Endothelial cell (in vitro differentiated cells): ENCODE data around the gene FBXO21. TPM values are rescaled to one million over a fixed set of nuclear protein-coding genes. Genes with fewer than 3 reads are reported as not detected.
A peak's percentile ranks its signal among the peaks of the same experiment; 100 is the strongest.

Experiments
- DNase-seq: peaks from one replicate; pipeline ENCODE4 v3.0.0; 2021; ENCODE audit warnings: low spot score
- H3K27ac Mint-ChIP-seq: one replicate; pipeline ENCODE4 v1.8.0; 2021; ENCODE audit warnings: mixed read lengths, inconsistent platforms; ENCODE audit not compliant: unreplicated experiment
- H3K27me3 Mint-ChIP-seq: one replicate; pipeline ENCODE4 v1.8.0; 2021; ENCODE audit warnings: mild to moderate bottlenecking, moderate library complexity, mixed read lengths, inconsistent platforms; ENCODE audit not compliant: unreplicated experiment
- H3K36me3 Mint-ChIP-seq: one replicate; pipeline ENCODE4 v1.8.0; 2021; ENCODE audit warnings: mild to moderate bottlenecking, low read depth, mixed read lengths, inconsistent platforms; ENCODE audit not compliant: unreplicated experiment
- H3K4me1 Mint-ChIP-seq: one replicate; pipeline ENCODE4 v1.8.0; 2021; ENCODE audit warnings: mild to moderate bottlenecking, mixed read lengths, inconsistent platforms; ENCODE audit not compliant: unreplicated experiment
- H3K4me3 Mint-ChIP-seq: one replicate; pipeline ENCODE4 v1.8.0; 2021; ENCODE audit warnings: mild to moderate bottlenecking, mixed read lengths, inconsistent platforms; ENCODE audit not compliant: unreplicated experiment
- H3K9me3 Mint-ChIP-seq: one replicate; pipeline ENCODE4 v1.8.0; 2021; ENCODE audit warnings: mixed read lengths, inconsistent platforms; ENCODE audit not compliant: unreplicated experiment
- long read RNA-seq: library from polyadenylated mRNA; unstranded; transcript quantifications from one replicate; pipeline ENCODE4 v2.0.0, GENCODE V29; 2020; ENCODE audit not compliant: unreplicated experiment
- total RNA-seq: library from RNA; stranded (reverse); fragmentation: NEBNext Ultra II Directional; extraction: Animal tissue kit (Norgen Biotek cat#: 25700); gene quantifications from one replicate; pipeline ENCODE4 v1.2.1, GENCODE V29; 2021; ENCODE audit not compliant: unreplicated experiment
- TF ChIP-seq, protein P1 (sequence below): fragments of 200-600 bp; sonication (generic); IDR thresholded peaks from one replicate; pipeline ENCODE4 v1.5.0; 2021; ENCODE audit warnings: antibody characterized with exemption; ENCODE audit not compliant: unreplicated experiment

FBXO21 gene, protein sequence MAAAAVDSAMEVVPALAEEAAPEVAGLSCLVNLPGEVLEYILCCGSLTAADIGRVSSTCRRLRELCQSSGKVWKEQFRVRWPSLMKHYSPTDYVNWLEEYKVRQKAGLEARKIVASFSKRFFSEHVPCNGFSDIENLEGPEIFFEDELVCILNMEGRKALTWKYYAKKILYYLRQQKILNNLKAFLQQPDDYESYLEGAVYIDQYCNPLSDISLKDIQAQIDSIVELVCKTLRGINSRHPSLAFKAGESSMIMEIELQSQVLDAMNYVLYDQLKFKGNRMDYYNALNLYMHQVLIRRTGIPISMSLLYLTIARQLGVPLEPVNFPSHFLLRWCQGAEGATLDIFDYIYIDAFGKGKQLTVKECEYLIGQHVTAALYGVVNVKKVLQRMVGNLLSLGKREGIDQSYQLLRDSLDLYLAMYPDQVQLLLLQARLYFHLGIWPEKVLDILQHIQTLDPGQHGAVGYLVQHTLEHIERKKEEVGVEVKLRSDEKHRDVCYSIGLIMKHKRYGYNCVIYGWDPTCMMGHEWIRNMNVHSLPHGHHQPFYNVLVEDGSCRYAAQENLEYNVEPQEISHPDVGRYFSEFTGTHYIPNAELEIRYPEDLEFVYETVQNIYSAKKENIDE
- 44.7 TPM for total RNA-seq
- long read RNA-seq, full-length matches to known transcripts, result 20 of 21 reads
- long read RNA-seq, partial matches to known transcripts, result 0 of 21 reads
- long read RNA-seq, other reads (novel, unspliced or antisense), result 1 of 21 reads

DNA sequence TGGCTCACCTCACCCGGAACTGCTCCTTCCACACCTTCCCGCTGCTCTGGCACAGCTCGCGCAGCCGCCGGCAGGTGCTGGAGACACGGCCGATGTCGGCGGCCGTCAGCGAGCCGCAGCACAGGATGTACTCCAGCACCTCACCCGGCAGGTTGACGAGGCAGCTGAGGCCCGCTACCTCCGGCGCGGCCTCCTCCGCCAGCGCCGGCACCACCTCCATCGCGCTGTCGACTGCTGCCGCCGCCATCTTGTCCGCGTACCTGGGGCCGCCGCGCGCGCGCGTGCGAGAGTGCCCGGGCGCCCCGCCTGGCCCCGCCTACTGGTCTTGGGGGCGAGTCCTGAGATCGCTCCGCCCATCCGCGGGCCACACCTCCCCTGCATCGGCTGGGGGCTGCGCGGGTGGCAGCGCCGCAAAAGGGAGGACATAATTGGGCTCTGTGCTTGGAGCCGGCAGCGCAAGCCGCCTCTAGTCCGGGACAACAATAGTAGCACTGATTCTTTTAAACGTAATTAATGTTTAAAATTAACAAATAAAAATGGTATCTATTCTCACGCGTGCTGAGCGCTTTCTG, at the start of gene FBXO21:
Gene FBXO21, minus strand, starts transcription at position 261 of the 572 bp plus-strand sequence. Its CDS starts 14 bp downstream, at position 247.
- Mint-ChIP-seq H3K4me3 (peak within 1 kb of the TSS; percentile 97), H3K4me1 (peaks cover 14% of the 10 kb centered on the region), H3K27ac (peak within 1 kb of the TSS; percentile 70), H3K27me3 (peaks cover 9% of the 10 kb centered on the region), H3K36me3 (peaks cover 9% of the 10 kb centered on the region), H3K9me3 (no peaks in the 10 kb centered on the region)
- TF ChIP-seq, protein P1, sequence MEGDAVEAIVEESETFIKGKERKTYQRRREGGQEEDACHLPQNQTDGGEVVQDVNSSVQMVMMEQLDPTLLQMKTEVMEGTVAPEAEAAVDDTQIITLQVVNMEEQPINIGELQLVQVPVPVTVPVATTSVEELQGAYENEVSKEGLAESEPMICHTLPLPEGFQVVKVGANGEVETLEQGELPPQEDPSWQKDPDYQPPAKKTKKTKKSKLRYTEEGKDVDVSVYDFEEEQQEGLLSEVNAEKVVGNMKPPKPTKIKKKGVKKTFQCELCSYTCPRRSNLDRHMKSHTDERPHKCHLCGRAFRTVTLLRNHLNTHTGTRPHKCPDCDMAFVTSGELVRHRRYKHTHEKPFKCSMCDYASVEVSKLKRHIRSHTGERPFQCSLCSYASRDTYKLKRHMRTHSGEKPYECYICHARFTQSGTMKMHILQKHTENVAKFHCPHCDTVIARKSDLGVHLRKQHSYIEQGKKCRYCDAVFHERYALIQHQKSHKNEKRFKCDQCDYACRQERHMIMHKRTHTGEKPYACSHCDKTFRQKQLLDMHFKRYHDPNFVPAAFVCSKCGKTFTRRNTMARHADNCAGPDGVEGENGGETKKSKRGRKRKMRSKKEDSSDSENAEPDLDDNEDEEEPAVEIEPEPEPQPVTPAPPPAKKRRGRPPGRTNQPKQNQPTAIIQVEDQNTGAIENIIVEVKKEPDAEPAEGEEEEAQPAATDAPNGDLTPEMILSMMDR, result no peak
- DNase-seq, result peak; percentile 95

DNA sequence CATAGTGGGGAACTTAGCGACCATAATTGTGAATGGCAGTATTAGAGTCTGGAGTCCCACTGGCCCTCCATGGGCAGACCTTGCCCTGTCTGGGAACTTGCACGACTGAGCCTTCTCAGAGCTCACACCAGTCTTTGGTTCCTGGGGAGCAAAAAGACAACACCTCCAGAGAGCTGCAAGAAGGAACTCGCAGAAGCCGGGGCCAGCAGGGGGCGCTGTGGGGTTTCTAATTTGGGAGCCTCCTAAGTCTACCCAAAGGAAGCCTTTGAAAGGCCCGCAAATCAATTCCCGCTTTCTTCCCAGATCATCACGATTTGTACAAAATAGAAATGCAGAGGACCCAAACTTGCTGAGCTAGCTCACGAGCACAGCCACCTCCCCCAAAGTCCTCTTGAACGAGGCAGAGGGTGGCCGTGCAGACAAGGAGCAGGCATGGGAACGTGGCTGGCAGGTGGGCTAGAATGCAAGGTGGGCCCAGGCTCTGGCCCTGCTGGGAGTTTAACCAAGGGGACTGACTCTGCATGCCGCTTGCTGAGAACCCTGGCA, 46.3 kb upstream of the FBXO21 start:
- TF ChIP-seq, protein P1, result peak; percentile 96
- no peak overlapping the region for H3K4me3 Mint-ChIP-seq
- no peaks in the 10 kb centered on the region for H3K36me3 Mint-ChIP-seq
- no peaks in the 10 kb centered on the region for H3K27me3 Mint-ChIP-seq
- peak; percentile 91 for DNase-seq
- no peaks in the 10 kb centered on the region for H3K9me3 Mint-ChIP-seq
- no peak overlapping the region for H3K27ac Mint-ChIP-seq
- H3K4me1 Mint-ChIP-seq, result no peaks in the 10 kb centered on the region

DNA sequence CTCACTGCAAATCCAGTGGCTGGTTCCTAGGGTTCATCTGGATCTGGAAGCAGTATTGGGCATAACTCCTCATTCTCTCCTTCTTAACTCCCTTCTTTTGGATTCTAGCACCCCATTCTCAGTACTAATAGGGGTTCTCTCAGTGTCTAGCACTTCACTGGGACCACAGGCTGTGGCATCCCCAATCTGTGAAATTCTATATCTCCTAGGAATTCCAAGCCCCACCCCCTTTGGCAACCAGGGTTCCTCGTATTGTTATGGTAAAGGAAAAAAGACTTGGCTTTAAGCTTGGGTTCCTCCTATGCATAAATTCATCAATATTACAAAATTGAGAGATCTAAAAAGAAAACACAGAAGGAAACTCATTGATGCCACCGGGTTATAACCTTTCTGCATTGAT, 45.0 kb upstream of the FBXO21 start:
- TF ChIP-seq, protein P1, result no peak

DNA sequence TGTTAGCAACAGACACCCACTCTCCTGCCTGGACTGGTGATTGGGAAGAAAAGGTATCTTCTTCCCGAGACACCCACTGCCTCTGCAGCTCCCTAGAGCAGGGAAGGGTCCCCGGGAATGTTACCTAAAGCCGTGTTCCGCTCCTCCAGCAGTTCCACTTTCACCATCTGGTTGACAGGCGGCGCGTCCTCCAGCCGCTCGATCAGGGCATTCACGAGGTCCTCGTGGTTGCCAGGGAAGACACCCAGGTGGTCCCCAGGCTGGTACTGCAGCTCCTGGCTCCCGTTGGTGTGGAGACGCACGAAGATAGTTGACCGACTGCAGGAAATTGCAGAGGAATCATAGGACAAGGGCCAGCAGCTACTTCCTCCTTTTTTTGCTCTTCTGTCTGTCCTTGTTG, 44.2 kb upstream of the FBXO21 start:
- TF ChIP-seq, protein P1, result no peak
- Mint-ChIP-seq H3K9me3 (no peaks in the 10 kb centered on the region), H3K27ac (no peak overlapping the region), H3K4me3 (no peak overlapping the region), H3K4me1 (no peaks in the 10 kb centered on the region), H3K27me3 (no peaks in the 10 kb centered on the region), H3K36me3 (no peaks in the 10 kb centered on the region)
- no peak for DNase-seq

More for the DNA sequence above, 45.0 kb upstream of the FBXO21 start:
- no peak overlapping the region for H3K27ac Mint-ChIP-seq
- no peak for DNase-seq
- H3K4me1 Mint-ChIP-seq, result no peaks in the 10 kb centered on the region
- H3K4me3 Mint-ChIP-seq, result no peak overlapping the region
- H3K36me3 Mint-ChIP-seq, result no peaks in the 10 kb centered on the region
- no peaks in the 10 kb centered on the region for H3K27me3 Mint-ChIP-seq
- no peaks in the 10 kb centered on the region for H3K9me3 Mint-ChIP-seq
